BLaER1 treated with 17β-estradiol and CSF1 and Interleukin-3, amounts not matched to agents 10 nM and 100 nM (cell line): ENCODE data around the gene CD99.
"Not testable (repeated sequence)": the region's sequence is repeated elsewhere in the genome, so short reads cannot be mapped to it uniquely, and the experiment has no call there.

Experiments used
- H3K27ac ChIP-seq, 11 experiments: shearing (Covaris generic); formaldehyde crosslinking; 2 replicates each; pipeline ENCODE4 v1.8.1; 2022
- H3K27me3 ChIP-seq, 11 experiments: shearing (Covaris generic); formaldehyde crosslinking; 2 replicates each; pipeline ENCODE4 v1.8.1; 2022
- H3K36me3 ChIP-seq, 11 experiments: shearing (Covaris generic); formaldehyde crosslinking; 2 replicates each; pipeline ENCODE4 v1.8.1; 2022
- H3K4me1 ChIP-seq, 10 experiments: shearing (Covaris generic); formaldehyde crosslinking; 2 replicates each; pipeline ENCODE4 v1.8.1; 2022
- H3K4me2 ChIP-seq, 11 experiments: shearing (Covaris generic); formaldehyde crosslinking; 2 replicates each; pipeline ENCODE4 v1.8.1; 2022
- H3K4me3 ChIP-seq, 10 experiments: shearing (Covaris generic); formaldehyde crosslinking; 2 replicates each; pipeline ENCODE4 v1.8.1; 2022
- H3K9ac ChIP-seq, 11 experiments: shearing (Covaris generic); formaldehyde crosslinking; 2 replicates each; pipeline ENCODE4 v1.8.1; 2022
- H3K9me3 ChIP-seq, 11 experiments: shearing (Covaris generic); formaldehyde crosslinking; replicated peaks in 1 of 11; 2 replicates each; pipeline ENCODE4 v1.8.1; 2022
- H4K20me1 ChIP-seq, 11 experiments: shearing (Covaris generic); formaldehyde crosslinking; 2 replicates each; pipeline ENCODE4 v1.8.1; 2022
- Cebpa-rat ChIP-seq, 11 experiments: shearing (Covaris generic); IDR thresholded peaks; 2 replicates each; pipeline ENCODE4 v1.8.1; 2022

Gene CD99

DNA sequence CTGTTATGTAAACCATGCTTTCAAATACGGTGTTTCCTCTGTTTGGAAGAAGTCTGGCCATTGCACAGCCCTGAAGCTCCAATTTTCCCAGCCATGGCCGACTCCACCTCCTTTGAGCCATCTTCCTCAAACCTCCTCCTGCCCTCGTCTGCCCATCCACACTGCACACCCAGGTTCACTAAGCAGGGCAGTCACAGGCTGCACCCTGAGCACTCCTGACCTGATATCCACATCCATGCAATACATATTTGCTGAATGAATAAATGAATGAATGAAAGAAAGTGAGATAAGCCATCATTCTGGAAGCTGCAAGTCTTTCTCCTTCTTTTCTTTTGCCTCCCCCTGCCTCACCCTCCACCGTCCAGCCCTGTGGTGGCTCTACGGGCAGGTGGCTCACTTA lies 83.0 kb downstream of the CD99 start:
- TF ChIP-seq Cebpa-rat (IDR thresholded peaks at IDR 0.05), result no peak

DNA sequence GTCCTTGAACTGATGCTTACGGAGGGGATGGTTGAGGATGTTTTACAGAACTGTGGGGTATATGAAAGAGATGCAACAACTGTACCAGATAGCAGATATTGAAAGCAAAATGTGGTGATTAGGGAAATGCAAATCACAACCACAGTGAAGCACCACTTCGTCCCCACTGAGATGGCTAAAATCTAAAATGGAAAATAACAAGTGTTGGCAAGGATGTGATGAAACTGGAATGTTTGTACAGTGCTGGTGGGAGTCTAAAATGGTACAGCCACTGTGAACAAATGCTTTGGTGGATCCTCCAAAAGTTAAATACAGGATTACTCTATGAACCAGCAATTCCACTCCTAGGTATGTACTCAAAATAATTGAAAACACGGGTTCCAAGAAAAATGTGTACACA lies 83.7 kb downstream of the CD99 start:
- H3K4me1 ChIP-seq, result no peaks in the 10 kb centered on the region
- no peaks in the 10 kb centered on the region for H3K36me3 ChIP-seq
- peaks cover 12 to 29% (median 17%) of the 10 kb centered on the region in 11 experiments; a peak in 20 of 22 replicates for H3K9me3 ChIP-seq
- no peak overlapping the region for H3K9ac ChIP-seq
- H3K4me3 ChIP-seq, result no peak overlapping the region
- H3K27me3 ChIP-seq, result no peaks in the 10 kb centered on the region
- no peak overlapping the region for H3K4me2 ChIP-seq
- no peaks in the 10 kb centered on the region for H4K20me1 ChIP-seq
- no peak for TF ChIP-seq Cebpa-rat (IDR thresholded peaks at IDR 0.05)
- no peak overlapping the region for H3K27ac ChIP-seq

More for the DNA sequence above, 83.0 kb downstream of the CD99 start:
- Histone ChIP-seq H3K4me1 (no peaks in the 10 kb centered on the region), H3K27me3 (no peaks in the 10 kb centered on the region), H3K9ac (no peak overlapping the region), H3K4me2 (no peak overlapping the region), H3K9me3 (peaks cover 12 to 29% (median 17%) of the 10 kb centered on the region in 11 experiments; a peak in 20 of 22 replicates), H3K4me3 (no peak overlapping the region), H3K27ac (no peak overlapping the region), H4K20me1 (no peaks in the 10 kb centered on the region), H3K36me3 (no peaks in the 10 kb centered on the region)

DNA sequence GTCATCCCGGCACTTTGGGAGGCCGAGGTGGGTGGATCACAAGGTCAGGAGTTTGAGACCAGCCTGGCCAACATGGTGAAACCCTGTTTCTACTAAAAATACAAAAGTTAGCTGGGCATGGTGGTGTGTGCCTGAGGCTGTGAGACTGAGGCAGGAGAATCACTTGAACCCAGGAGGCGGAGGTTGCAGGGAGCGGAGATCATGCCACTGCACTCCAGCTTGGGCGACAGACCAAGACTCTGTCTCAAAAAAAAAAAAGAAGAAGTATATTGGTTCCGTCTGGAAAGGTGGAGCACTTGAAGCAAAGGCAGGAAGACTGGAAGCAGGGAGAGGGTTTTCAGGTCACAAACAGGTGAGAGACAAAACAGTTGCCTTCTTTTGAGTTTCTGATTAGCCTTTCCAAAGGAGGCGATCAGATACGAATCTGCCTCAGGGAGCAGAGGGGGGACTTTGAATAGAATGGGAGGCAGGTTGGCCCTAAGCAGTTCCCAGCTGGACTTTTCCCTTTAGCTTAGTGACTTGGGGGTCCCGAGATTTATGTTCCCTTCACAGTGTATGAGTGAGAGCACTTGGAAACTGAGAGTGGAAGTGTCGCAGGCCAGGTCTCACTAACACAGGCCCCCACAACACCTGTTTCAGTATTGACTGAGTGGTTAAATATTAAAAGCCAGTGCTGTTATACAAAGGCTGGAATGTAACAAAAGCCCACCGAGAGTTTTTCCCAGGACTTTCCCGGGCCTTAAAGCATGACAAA lies 89.6 kb downstream of the CD99 start:
- H3K4me3 ChIP-seq, H3K27me3 ChIP-seq, H3K27ac ChIP-seq, H3K4me2 ChIP-seq, H3K9ac ChIP-seq, H3K36me3 ChIP-seq, H4K20me1 ChIP-seq, H3K9me3 ChIP-seq: not testable (repeated sequence)
- H3K4me1 ChIP-seq, result peaks cover 0 to 12% (median 8%) of the 10 kb centered on the region in 10 experiments; a peak in 11 of 20 replicates

DNA sequence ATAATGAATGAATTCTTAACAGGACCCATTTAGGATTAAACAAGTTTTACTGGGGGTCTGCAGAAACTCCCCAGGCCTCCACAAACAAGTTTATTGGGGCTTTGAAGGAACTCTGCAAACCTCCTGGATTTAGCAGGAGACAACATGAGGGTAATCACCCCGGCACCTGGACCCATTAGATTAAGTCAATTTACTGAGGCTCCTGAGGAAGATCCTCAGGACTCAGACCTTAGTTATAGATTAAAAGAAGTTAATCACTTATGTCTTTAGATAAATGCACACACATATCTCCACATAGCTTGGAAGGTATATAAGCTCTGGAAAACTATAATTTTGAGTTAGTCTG lies 90.1 kb downstream of the CD99 start:
- Histone ChIP-seq H3K27ac (no peak overlapping the region), H3K4me1 (peaks cover 0 to 12% (median 8%) of the 10 kb centered on the region in 10 experiments; a peak in 11 of 20 replicates), H3K9me3 (no peaks in the 10 kb centered on the region), H3K4me3 (no peak overlapping the region), H3K9ac (no peak overlapping the region), H3K36me3 (no peaks in the 10 kb centered on the region), H4K20me1 (no peaks in the 10 kb centered on the region), H3K27me3 (no peaks in the 10 kb centered on the region), H3K4me2 (no peak overlapping the region)
- TF ChIP-seq Cebpa-rat (IDR thresholded peaks at IDR 0.05), result no peak

DNA sequence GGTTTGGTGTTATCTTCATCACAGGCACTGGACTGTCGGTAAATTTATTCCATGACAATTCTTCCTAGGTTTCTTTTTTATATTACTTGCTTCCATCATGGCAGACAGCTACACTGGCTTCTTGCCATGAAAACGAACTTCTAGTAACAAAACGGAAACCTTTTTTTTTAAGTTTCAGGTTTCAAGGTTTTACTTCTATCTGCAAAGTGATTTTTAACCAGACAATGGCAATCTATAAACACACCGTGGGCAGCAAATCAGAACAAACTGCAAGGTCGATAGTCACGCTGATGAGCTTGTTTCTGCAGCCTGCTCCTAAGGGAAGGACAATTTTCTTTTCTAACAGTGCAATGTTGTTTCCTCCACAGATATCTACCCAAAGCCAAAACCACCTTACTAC lies 90.6 kb downstream of the CD99 start:
- no peaks in the 10 kb centered on the region for H3K36me3 ChIP-seq
- H3K9ac ChIP-seq, result no peak overlapping the region
- H3K27ac ChIP-seq, result no peak overlapping the region
- no peaks in the 10 kb centered on the region for H4K20me1 ChIP-seq
- H3K27me3 ChIP-seq, result no peaks in the 10 kb centered on the region
- H3K9me3 ChIP-seq, result no peaks in the 10 kb centered on the region
- peaks cover 0 to 12% (median 8%) of the 10 kb centered on the region in 10 experiments; a peak in 11 of 20 replicates for H3K4me1 ChIP-seq
- TF ChIP-seq Cebpa-rat (IDR thresholded peaks at IDR 0.05), result no peak
- no peak overlapping the region for H3K4me3 ChIP-seq
- H3K4me2 ChIP-seq, result no peak overlapping the region

DNA sequence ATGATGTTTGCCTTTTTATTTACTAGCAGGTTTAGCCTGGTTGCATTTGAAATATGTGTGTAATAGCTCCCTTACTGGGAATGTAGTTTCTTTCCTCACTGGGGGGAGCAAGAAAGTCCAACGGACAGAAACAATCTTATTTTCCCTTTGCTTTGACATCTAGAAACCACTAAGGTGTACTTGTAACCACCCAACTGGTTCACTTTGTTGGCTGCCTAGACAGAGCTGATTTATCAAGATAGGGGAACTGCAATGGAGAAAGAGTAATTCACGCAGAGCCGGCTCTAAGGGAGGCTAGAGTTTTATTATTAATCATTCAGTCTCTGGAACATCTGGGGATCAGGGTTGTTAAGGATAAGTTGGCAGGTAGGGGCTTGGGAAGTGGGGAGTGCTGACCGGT lies 91.1 kb downstream of the CD99 start:
- TF ChIP-seq Cebpa-rat (IDR thresholded peaks at IDR 0.05), result no peak
- no peaks in the 10 kb centered on the region for H3K27me3 ChIP-seq
- H3K4me2 ChIP-seq, result no peak overlapping the region
- no peaks in the 10 kb centered on the region for H4K20me1 ChIP-seq
- H3K4me1 ChIP-seq, result peaks cover 0 to 12% (median 8%) of the 10 kb centered on the region in 10 experiments; a peak in 11 of 20 replicates
- H3K9ac ChIP-seq, result no peak overlapping the region
- H3K4me3 ChIP-seq, result no peak overlapping the region
- H3K36me3 ChIP-seq, result no peaks in the 10 kb centered on the region
- no peak overlapping the region for H3K27ac ChIP-seq
- no peaks in the 10 kb centered on the region for H3K9me3 ChIP-seq

DNA sequence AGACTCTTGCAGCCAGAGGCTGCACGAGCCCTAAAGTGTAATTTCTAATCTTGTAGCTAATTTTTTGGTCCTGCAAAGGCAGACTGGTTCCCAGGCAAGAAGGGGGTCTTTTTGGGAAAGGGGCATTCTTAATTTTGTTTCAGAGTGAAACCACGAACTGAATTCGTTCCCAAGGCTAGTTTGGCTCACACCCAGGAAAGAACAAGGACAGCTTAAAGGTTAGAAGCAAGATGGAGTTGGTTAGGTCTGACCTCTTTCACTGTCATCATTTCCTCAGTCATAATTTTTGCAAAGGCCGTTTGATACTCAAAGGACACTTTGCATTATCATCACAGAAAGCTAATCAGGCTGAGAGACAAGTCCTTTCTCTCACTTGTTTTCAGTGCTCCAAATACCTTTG lies 91.7 kb downstream of the CD99 start:
- no peaks in the 10 kb centered on the region for H3K9me3 ChIP-seq
- H3K27me3 ChIP-seq, result no peaks in the 10 kb centered on the region
- H3K27ac ChIP-seq, result no peak overlapping the region
- no peak for TF ChIP-seq Cebpa-rat (IDR thresholded peaks at IDR 0.05)
- peaks cover 0 to 12% (median 8%) of the 10 kb centered on the region in 10 experiments; a peak in 11 of 20 replicates for H3K4me1 ChIP-seq
- H3K36me3 ChIP-seq, result no peaks in the 10 kb centered on the region
- no peak overlapping the region for H3K4me3 ChIP-seq
- no peak overlapping the region for H3K4me2 ChIP-seq
- H4K20me1 ChIP-seq, result no peaks in the 10 kb centered on the region
- no peak overlapping the region for H3K9ac ChIP-seq

DNA sequence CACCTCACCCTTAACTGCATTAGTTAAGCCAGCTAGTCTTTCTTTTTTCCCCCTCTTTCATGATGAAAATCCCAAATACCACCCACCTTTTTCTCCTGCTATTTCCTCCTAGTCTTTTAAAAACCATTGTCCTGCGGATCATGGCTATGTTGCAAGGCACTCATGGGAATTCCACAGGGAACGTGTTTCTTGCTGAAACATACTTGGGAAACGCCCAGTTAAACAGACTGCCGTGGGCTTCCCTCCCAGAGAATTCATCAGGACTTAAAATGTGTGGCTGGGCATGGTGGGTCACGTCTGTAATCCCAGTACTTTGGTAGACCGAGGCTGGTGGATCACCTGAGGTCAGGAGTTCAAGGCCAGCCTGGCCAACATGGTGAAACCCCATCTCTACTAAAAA lies 92.9 kb downstream of the CD99 start:
- Histone ChIP-seq H3K27me3 (no peaks in the 10 kb centered on the region), H4K20me1 (no peaks in the 10 kb centered on the region), H3K27ac (no peak overlapping the region), H3K9me3 (no peaks in the 10 kb centered on the region), H3K4me3 (no peak overlapping the region), H3K4me1 (peaks cover 0 to 12% (median 8%) of the 10 kb centered on the region in 10 experiments; a peak in 11 of 20 replicates), H3K4me2 (no peak overlapping the region), H3K36me3 (no peaks in the 10 kb centered on the region), H3K9ac (no peak overlapping the region)
- no peak for TF ChIP-seq Cebpa-rat (IDR thresholded peaks at IDR 0.05)

DNA sequence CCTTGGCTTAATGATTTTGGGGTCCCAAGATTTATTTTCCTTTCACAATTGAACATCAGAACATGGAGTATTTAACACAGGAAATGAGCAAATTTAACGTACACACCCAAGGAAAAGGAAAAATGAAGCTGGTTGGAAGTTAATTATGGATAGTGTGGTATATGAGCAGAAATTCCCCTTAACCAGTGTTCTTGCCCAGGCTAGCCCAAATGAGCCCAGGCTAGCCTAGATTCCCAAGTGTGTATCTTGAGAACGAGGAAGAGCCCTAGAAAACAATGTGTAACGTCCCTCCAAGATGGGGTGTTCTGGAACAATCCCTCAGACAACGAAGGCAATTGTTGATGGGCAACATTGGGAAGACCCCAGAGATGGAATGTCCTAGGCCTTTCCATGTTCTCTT lies 94.4 kb downstream of the CD99 start:
- Histone ChIP-seq H3K4me1 (peaks cover 0 to 12% (median 8%) of the 10 kb centered on the region in 10 experiments; a peak in 11 of 20 replicates), H3K4me3 (no peak overlapping the region), H4K20me1 (no peaks in the 10 kb centered on the region), H3K9ac (no peak overlapping the region), H3K4me2 (no peak overlapping the region), H3K9me3 (no peaks in the 10 kb centered on the region), H3K27me3 (no peaks in the 10 kb centered on the region), H3K36me3 (no peaks in the 10 kb centered on the region), H3K27ac (no peak overlapping the region)
- no peak for TF ChIP-seq Cebpa-rat (IDR thresholded peaks at IDR 0.05)

DNA sequence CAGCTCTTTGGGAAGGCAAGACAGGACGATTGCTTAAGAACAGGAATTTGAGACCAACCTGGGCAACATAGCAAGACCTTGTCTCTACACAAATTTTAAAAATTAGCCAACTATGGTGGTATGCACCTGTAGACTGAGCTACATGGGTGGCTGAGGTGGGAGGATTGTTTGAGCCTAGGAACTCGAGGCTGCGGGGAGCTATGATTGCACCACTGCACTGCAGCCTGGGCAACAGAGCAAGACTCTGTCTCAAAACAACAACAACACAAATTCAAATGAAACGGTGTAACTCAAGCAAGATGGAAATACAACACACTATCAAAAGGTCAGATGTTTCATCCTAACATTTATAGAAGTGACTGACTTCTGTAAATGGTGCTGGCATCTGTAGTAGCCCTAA lies 97.9 kb downstream of the CD99 start:
- H3K27ac ChIP-seq, result no peak overlapping the region
- peaks cover 0 to 18% (median 8%) of the 10 kb centered on the region in 10 experiments; a peak in 11 of 20 replicates for H3K4me1 ChIP-seq
- TF ChIP-seq Cebpa-rat (IDR thresholded peaks at IDR 0.05), result no peak
- H3K4me2 ChIP-seq, result no peak overlapping the region
- no peak overlapping the region for H3K9ac ChIP-seq
- H3K27me3 ChIP-seq, result no peaks in the 10 kb centered on the region
- no peaks in the 10 kb centered on the region for H3K9me3 ChIP-seq
- H3K4me3 ChIP-seq, result no peak overlapping the region
- no peaks in the 10 kb centered on the region for H3K36me3 ChIP-seq
- H4K20me1 ChIP-seq, result no peaks in the 10 kb centered on the region
